Mammary epithelial cell (primary cell): ENCODE results near the gene NLRP2B.

ENCODE experiments used
- EZH2 ChIP-seq: IDR thresholded peaks from 2 replicates; pipeline ENCODE4 v1.6.1; 2012; ENCODE audit warnings: low read length, inconsistent platforms, borderline replicate concordance
- TF ChIP-seq, protein P1 (sequence below), 2 donors: IDR thresholded peaks in 1 of 2; conservative IDR thresholded peaks in 1 of 2; 2 replicates each; pipeline ENCODE4 v1.5.1; 2011 to 2012; ENCODE audit warnings: inconsistent platforms in 2 of 2, low read length in 2 of 2, mild to moderate bottlenecking in 2 of 2, control low read depth in 1 of 2, low read depth in 1 of 2; ENCODE audit not compliant: insufficient read depth in 1 of 2; ENCODE audit errors: extremely low read depth in 1 of 2

DNA sequence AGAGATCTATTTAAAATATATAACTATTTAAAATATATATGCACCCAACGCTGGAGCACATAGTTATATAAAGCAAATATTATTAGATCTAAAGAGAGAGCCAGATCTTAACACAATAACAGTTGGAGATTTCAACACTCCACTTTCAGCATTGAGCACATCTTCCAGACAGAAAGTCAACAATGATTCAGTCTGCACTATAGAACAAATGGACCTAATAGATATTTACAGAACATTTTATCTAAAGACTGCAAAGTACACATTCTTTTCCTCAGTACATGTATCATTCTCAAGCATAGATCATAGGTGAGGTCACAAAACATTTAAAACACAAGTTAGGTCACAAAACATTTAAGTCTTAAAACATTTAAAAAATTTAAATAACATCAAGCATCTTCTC lies 36.4 kb downstream of the NLRP2B start:
- TF ChIP-seq, protein P1, sequence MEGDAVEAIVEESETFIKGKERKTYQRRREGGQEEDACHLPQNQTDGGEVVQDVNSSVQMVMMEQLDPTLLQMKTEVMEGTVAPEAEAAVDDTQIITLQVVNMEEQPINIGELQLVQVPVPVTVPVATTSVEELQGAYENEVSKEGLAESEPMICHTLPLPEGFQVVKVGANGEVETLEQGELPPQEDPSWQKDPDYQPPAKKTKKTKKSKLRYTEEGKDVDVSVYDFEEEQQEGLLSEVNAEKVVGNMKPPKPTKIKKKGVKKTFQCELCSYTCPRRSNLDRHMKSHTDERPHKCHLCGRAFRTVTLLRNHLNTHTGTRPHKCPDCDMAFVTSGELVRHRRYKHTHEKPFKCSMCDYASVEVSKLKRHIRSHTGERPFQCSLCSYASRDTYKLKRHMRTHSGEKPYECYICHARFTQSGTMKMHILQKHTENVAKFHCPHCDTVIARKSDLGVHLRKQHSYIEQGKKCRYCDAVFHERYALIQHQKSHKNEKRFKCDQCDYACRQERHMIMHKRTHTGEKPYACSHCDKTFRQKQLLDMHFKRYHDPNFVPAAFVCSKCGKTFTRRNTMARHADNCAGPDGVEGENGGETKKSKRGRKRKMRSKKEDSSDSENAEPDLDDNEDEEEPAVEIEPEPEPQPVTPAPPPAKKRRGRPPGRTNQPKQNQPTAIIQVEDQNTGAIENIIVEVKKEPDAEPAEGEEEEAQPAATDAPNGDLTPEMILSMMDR (conservative IDR thresholded peaks at IDR 0.05 in 1 of 2, IDR thresholded peaks at IDR 0.05 in 1 of 2; ENCODE audit: extremely low read depth in 1 of 2, insufficient read depth in 1 of 2, low read depth in 1 of 2, low read length in 2 of 2) = no peak
- no peak for TF ChIP-seq EZH2
